ENCODE results near the gene DDX17. TPM values are rescaled to one million over a fixed set of nuclear protein-coding genes. Genes with fewer than 3 reads are reported as not detected.

DDX17 gene
- total and polyA plus RNA-seq, 9 of the 15 experiments (the other 6 are each of a cell fraction or from before 2014, with no cell fraction given): 17.6 to 421 (median 189) TPM

- TF ChIP-seq HLTF (IDR thresholded peaks at IDR 0.05) (no peak), MITF (IDR thresholded peaks at IDR 0.05) (no peak), RREB1 (CRISPR knock-in tag; IDR thresholded peaks at IDR 0.05) (no peak), ZFX (CRISPR knock-in tag; IDR thresholded peaks at IDR 0.05) (no peak), TRIM24 (IDR thresholded peaks at IDR 0.05) (no peak), ELK3 (CRISPR knock-in tag; IDR thresholded peaks at IDR 0.05) (no peak), DMBX1 (CRISPR knock-in tag; IDR thresholded peaks at IDR 0.05; ENCODE audit: borderline replicate concordance) (no peak), KDM5B (IDR thresholded peaks at IDR 0.05; ENCODE audit: insufficient replicate concordance, low read depth, low read length) (no peak), ZBTB7A (IDR thresholded peaks at IDR 0.05; ENCODE audit: borderline replicate concordance, control insufficient read depth, low read depth, low read length) (no peak), SNRNP70 (optimal IDR thresholded peaks at IDR 0.05; ENCODE audit: low read depth, low read length) (no peak), POLR2B (IDR thresholded peaks at IDR 0.05; ENCODE audit: low read depth, partially characterized antibody) (no peak), MYBL2 (IDR thresholded peaks at IDR 0.05; ENCODE audit: low read depth) (no peak), MYBL2 (CRISPR knock-in tag; IDR thresholded peaks at IDR 0.05; ENCODE audit: borderline replicate concordance) (no peak)
Measured at GRCh38 chr22:38461414-38462081, 44.6 kb downstream of the DDX17 start (continued).
